Ishikawa (cell line): Measurements from ENCODE around the gene GAS2.

Experiments used
- CEBPB ChIP-seq: IDR thresholded peaks from 2 replicates; pipeline ENCODE4 v1.6.1; 2012
- EGR1 ChIP-seq: IDR thresholded peaks from 2 replicates; pipeline ENCODE4 v1.6.1; 2012
- MAX ChIP-seq: IDR thresholded peaks from 2 replicates; pipeline ENCODE4 v1.6.1; 2012
- NFIC ChIP-seq: IDR thresholded peaks from 2 replicates; pipeline ENCODE4 v1.6.1; 2012
- TEAD4 ChIP-seq: IDR thresholded peaks from 2 replicates; pipeline ENCODE4 v1.6.1; 2012
- YY1 ChIP-seq: IDR thresholded peaks from 2 replicates; pipeline ENCODE4 v1.6.1; 2012; ENCODE audit warnings: low read depth

GRCh38 chr11:22822203-22822602 lies 155.8 kb downstream of the GAS2 start:
- TF ChIP-seq YY1 (no peak), CEBPB (no peak), MAX (no peak), TEAD4 (no peak), NFIC (no peak), EGR1 (no peak)
